OCI-LY1 (cell line): ENCODE measurements around the gene WNT7B.

ENCODE experiments used
- H2AFZ ChIP-seq: fragments of 200-600 bp; sonication (generic), shearing (Covaris generic); 2 replicates; pipeline ENCODE4 v1.6.0; 2014; ENCODE audit warnings: antibody characterized with exemption, mild to moderate bottlenecking, low read length
- H3F3A ChIP-seq: fragments of 200-600 bp; sonication (generic), shearing (Covaris generic); 2 replicates; pipeline ENCODE4 v1.6.0; 2014; ENCODE audit warnings: mild to moderate bottlenecking, antibody characterized with exemption, low read length, moderate library complexity; ENCODE audit not compliant: insufficient read depth
- H3K27ac ChIP-seq: fragments of 200-600 bp; sonication (generic); 2 replicates; pipeline ENCODE4 v1.5.1; 2014; ENCODE audit warnings: low read length, mixed run types, mild to moderate bottlenecking, low read depth; ENCODE audit not compliant: poor library complexity, severe bottlenecking
- H3K27me3 ChIP-seq: fragments of 200-600 bp; sonication (generic); 2 replicates; pipeline ENCODE4 v1.6.0; 2014; ENCODE audit warnings: antibody characterized with exemption, mild to moderate bottlenecking, low read length, moderate library complexity; ENCODE audit not compliant: insufficient read depth
- H3K36me3 ChIP-seq: fragments of 200-600 bp; sonication (generic); 2 replicates; pipeline ENCODE4 v1.6.1; 2014; ENCODE audit warnings: mild to moderate bottlenecking, antibody characterized with exemption, low read length, moderate library complexity, mixed read lengths; ENCODE audit not compliant: insufficient read depth
- H3K4me1 ChIP-seq: fragments of 200-600 bp; sonication (generic); 2 replicates; pipeline ENCODE4 v1.5.1; 2014; ENCODE audit warnings: mild to moderate bottlenecking, low read length, moderate library complexity; ENCODE audit not compliant: insufficient read depth, severe bottlenecking
- H3K4me2 ChIP-seq: fragments of 200-600 bp; sonication (generic), shearing (Covaris generic); 2 replicates; pipeline ENCODE4 v1.6.1; 2014; ENCODE audit warnings: low read length
- H3K4me3 ChIP-seq: fragments of 200-600 bp; sonication (generic); 2 replicates; pipeline ENCODE4 v1.5.1; 2014; ENCODE audit warnings: low read length, low read depth, mild to moderate bottlenecking, mixed read lengths; ENCODE audit not compliant: poor library complexity, severe bottlenecking
- H3K79me2 ChIP-seq: fragments of 200-600 bp; shearing (Covaris generic); 2 replicates; pipeline ENCODE4 v1.6.1; 2016; ENCODE audit warnings: mixed run types, low read length, mixed read lengths; ENCODE audit not compliant: insufficient read depth
- H3K9ac ChIP-seq: fragments of 200-600 bp; sonication (generic), shearing (Covaris generic); 2 replicates; pipeline ENCODE4 v1.6.1; 2014; ENCODE audit warnings: mild to moderate bottlenecking, low read length, mixed read lengths
- H3K9me2 ChIP-seq: fragments of 200-600 bp; sonication (generic), shearing (Covaris generic); 2 replicates; pipeline ENCODE4 v1.6.1; 2014; ENCODE audit warnings: low read depth, mild to moderate bottlenecking, low read length, mixed read lengths
- H3K9me3 ChIP-seq: fragments of 200-600 bp; shearing (Covaris generic); 2 replicates; pipeline ENCODE4 v1.6.1; 2014; ENCODE audit warnings: low read length, mixed read lengths
- H4K20me1 ChIP-seq: fragments of 200-600 bp; sonication (generic), shearing (Covaris generic); 2 replicates; pipeline ENCODE4 v1.6.0; 2016; ENCODE audit warnings: mild to moderate bottlenecking, low read length; ENCODE audit not compliant: insufficient read depth
- CTCF ChIP-seq: fragments of 200-600 bp; sonication (generic), shearing (Covaris generic); IDR thresholded peaks from 2 replicates; pipeline ENCODE4 v1.5.1; 2017; ENCODE audit warnings: mild to moderate bottlenecking, antibody characterized with exemption, low read length, moderate library complexity, mixed read lengths
- EZH2 ChIP-seq: fragments of 200-600 bp; sonication (generic), shearing (Covaris generic); IDR thresholded peaks from 2 replicates; pipeline ENCODE4 v1.8.0; 2017; ENCODE audit warnings: borderline replicate concordance, mixed run types, mild to moderate bottlenecking, antibody characterized with exemption, low read length, moderate library complexity, mixed read lengths

The WNT7B gene

GRCh38 chr22:45896153-45896951, 80.6 kb downstream of the WNT7B start:
- H3K27ac ChIP-seq, result no peak overlapping the region
- no peaks in the 10 kb centered on the region for H3F3A ChIP-seq
- no peak overlapping the region for H3K4me2 ChIP-seq
- H3K9me2 ChIP-seq, result no peaks in the 10 kb centered on the region
- no peaks in the 10 kb centered on the region for H3K79me2 ChIP-seq
- peaks cover 17% of the 10 kb centered on the region for H3K27me3 ChIP-seq
- TF ChIP-seq EZH2 (no peak), CTCF (no peak)
- no peaks in the 10 kb centered on the region for H3K9me3 ChIP-seq
- no peaks in the 10 kb centered on the region for H3K36me3 ChIP-seq
- no peak overlapping the region for H3K4me3 ChIP-seq
- H3K9ac ChIP-seq, result no peak overlapping the region
- H4K20me1 ChIP-seq, result no peaks in the 10 kb centered on the region
- no peaks in the 10 kb centered on the region for H3K4me1 ChIP-seq
- H2AFZ ChIP-seq, result no peak overlapping the region

- Histone ChIP-seq H3K9me3 (no peaks in the 10 kb centered on the region), H3K9ac (no peak overlapping the region), H2AFZ (no peak overlapping the region), H3K79me2 (no peaks in the 10 kb centered on the region), H3K27ac (no peak overlapping the region), H3F3A (no peaks in the 10 kb centered on the region), H3K36me3 (no peaks in the 10 kb centered on the region), H3K27me3 (peaks cover 17% of the 10 kb centered on the region), H4K20me1 (no peaks in the 10 kb centered on the region), H3K4me1 (no peaks in the 10 kb centered on the region), H3K9me2 (no peaks in the 10 kb centered on the region), H3K4me3 (no peak overlapping the region), H3K4me2 (no peak overlapping the region)
- TF ChIP-seq CTCF (no peak), EZH2 (no peak)
Measured at GRCh38 chr22:45895436-45896152, 81.4 kb downstream of the WNT7B start.

- no peaks in the 10 kb centered on the region for H4K20me1 ChIP-seq
- H3F3A ChIP-seq, result no peaks in the 10 kb centered on the region
- no peaks in the 10 kb centered on the region for H3K79me2 ChIP-seq
- TF ChIP-seq CTCF (no peak), EZH2 (no peak)
- peaks cover 5% of the 10 kb centered on the region; the same call in 1 of the 2 replicates for H3K27me3 ChIP-seq
- no peaks in the 10 kb centered on the region for H3K9me2 ChIP-seq
- H3K36me3 ChIP-seq, result no peaks in the 10 kb centered on the region
- no peak overlapping the region for H3K27ac ChIP-seq
- H2AFZ ChIP-seq, result no peak overlapping the region
- H3K4me3 ChIP-seq, result no peak overlapping the region
- H3K4me1 ChIP-seq, result no peaks in the 10 kb centered on the region
- H3K9me3 ChIP-seq, result no peaks in the 10 kb centered on the region
- no peak overlapping the region for H3K4me2 ChIP-seq
- H3K9ac ChIP-seq, result no peak overlapping the region
Measured at GRCh38 chr22:45893516-45893915, 83.4 kb downstream of the WNT7B start.
